ENCODE data around the gene WASF1. TPM values are rescaled to one million over a fixed set of nuclear protein-coding genes. Genes with fewer than 3 reads are reported as not detected.
A peak's percentile ranks its signal among the peaks of the same experiment; 100 is the strongest.
"Not testable (repeated sequence)": the region's sequence is repeated elsewhere in the genome, so short reads cannot be mapped to it uniquely, and the experiment has no call there.

The WASF1 gene
- total RNA-seq, 1 experiment from 2014 or later: 14.9 TPM

GRCh38 chr6:110089323-110089722 is 90.1 kb downstream of the WASF1 start:
- no peak for DNase-seq (ENCODE audit: low read depth)

- DNase-seq (ENCODE audit: low read depth): peak; percentile 35
These were observed 94.2 kb downstream of the WASF1 start for GRCh38 chr6:110085285-110085684.

- DNase-seq (ENCODE audit: low read depth): no peak
These were observed 95.4 kb downstream of the WASF1 start for GRCh38 chr6:110083875-110084585.

GRCh38 chr6:110075406-110075805 is 104.1 kb downstream of the WASF1 start:
- DNase-seq (ENCODE audit: low read depth): peak; percentile 16

- DNase-seq (ENCODE audit: low read depth): not testable (repeated sequence)
These were observed 106.0 kb downstream of the WASF1 start for GRCh38 chr6:110073474-110073873.

- no peak for DNase-seq (ENCODE audit: low read depth)
These were observed 110.9 kb downstream of the WASF1 start for GRCh38 chr6:110068592-110068967.

GRCh38 chr6:110067837-110068591 is 111.5 kb downstream of the WASF1 start:
- no peak for DNase-seq (ENCODE audit: low read depth)

- DNase-seq (ENCODE audit: low read depth): no peak
These were observed 114.5 kb downstream of the WASF1 start for GRCh38 chr6:110064744-110065524.

- DNase-seq (ENCODE audit: low read depth): no peak
These were observed 115.7 kb downstream of the WASF1 start for GRCh38 chr6:110063594-110064263.

- no peak for DNase-seq (ENCODE audit: low read depth)
These were observed 124.1 kb downstream of the WASF1 start for GRCh38 chr6:110055387-110055735.

- DNase-seq (ENCODE audit: low read depth): no peak
These were observed 124.6 kb downstream of the WASF1 start for GRCh38 chr6:110054664-110055386.

GRCh38 chr6:110053395-110054240 is 125.9 kb downstream of the WASF1 start:
- peak; percentile 47 for DNase-seq (ENCODE audit: low read depth)

- no peak for DNase-seq (ENCODE audit: low read depth)
These were observed 129.0 kb downstream of the WASF1 start for GRCh38 chr6:110050440-110050813.

Other genes starting within 250 kb of the WASF1 start
- gene GPR6, start 201.4 kb downstream of the WASF1 start, total RNA-seq (2014; rRNA removed): not detected in 2 replicates
- 20.4 and 20.5 TPM in 2 replicates for gene CDC40, start 757 bp upstream of the WASF1 start, total RNA-seq (2014; rRNA removed)
- not detected in 2 replicates for gene METTL24, start 178.7 kb upstream of the WASF1 start, total RNA-seq (2014; rRNA removed)
- gene DDO, start 235.9 kb upstream of the WASF1 start, total RNA-seq (2014; rRNA removed): 2.6 and 3.3 TPM in 2 replicates

Measured in LHCN-M2 (cell line).